Activated T-helper 17 cell treated with anti-CD3 and anti-CD28 coated beads, Interleukin-2, amount 50 U/mL, for 72 hours (primary cell): ENCODE results near the gene FKRP. TPM values are rescaled to one million over a fixed set of nuclear protein-coding genes. Genes with fewer than 3 reads are reported as not detected.

ENCODE experiments used
- total RNA-seq, 2 donors: library from RNA; stranded (reverse); gene quantifications; one replicate each; pipeline ENCODE4 v1.2.3, GENCODE V29; 2022

Gene FKRP
- total RNA-seq, 2 donors from 2014 or later = 6.3 to 14.3 TPM

Other genes with a start within 250 kb of the FKRP start
- 100 to 1,000 TPM; 313 to 323 TPM for gene CALM3, start 144.7 kb upstream of the FKRP start, total RNA-seq
- 10 to 100 TPM in 1 of 2 donors, 1 to 10 TPM in 1; 1.3 to 12.9 TPM for gene PTGIR, start 121.0 kb upstream of the FKRP start, total RNA-seq
- 1 to 10 TPM in 1 of 2 donors, not detected in 1; 9.6 TPM for gene GNG8, start 109.9 kb upstream of the FKRP start, total RNA-seq
- 1 to 10 TPM in 1 of 2 donors, under 1 TPM in 1; 0.09 to 5.4 TPM for gene DACT3, start 84.9 kb upstream of the FKRP start, total RNA-seq
- gene PRKD2, start 28.9 kb upstream of the FKRP start, total RNA-seq = 100 to 1,000 TPM in 1 of 2 donors, 10 to 100 TPM in 1; 75.0 to 103 TPM
- 10 to 100 TPM; 60.7 to 69.9 TPM for gene STRN4, start 393 bp downstream of the FKRP start, total RNA-seq
- gene SLC1A5, start 42.5 kb downstream of the FKRP start, total RNA-seq = 100 to 1,000 TPM; 119 to 221 TPM
- gene AP2S1, start 104.8 kb downstream of the FKRP start, total RNA-seq = 100 to 1,000 TPM in 1 of 2 donors, 10 to 100 TPM in 1; 69.7 to 137 TPM
- 10 to 100 TPM; 38.0 to 38.3 TPM for gene ARHGAP35, start 114.9 kb downstream of the FKRP start, total RNA-seq